T-helper 2 cell treated with Interferon-gamma antibody and Interleukin-4, amounts not matched to agents 5 μg/mL and 100 μg/mL, for 36 hours (primary cell): ENCODE data around the gene MAML1.
A peak's percentile ranks its signal among the peaks of the same experiment; 100 is the strongest.
"Not testable (repeated sequence)": the region's sequence is repeated elsewhere in the genome, so short reads cannot be mapped to it uniquely, and the experiment has no call there.

Experiments
- DNase-seq: peaks from one replicate; pipeline ENCODE4 v3.0.0; 2021; ENCODE audit warnings: low spot score
- H3K27ac Mint-ChIP-seq: one replicate; pipeline ENCODE4 v1.8.0; 2021; ENCODE audit warnings: mild to moderate bottlenecking, mixed read lengths
- H3K27me3 Mint-ChIP-seq: one replicate; pipeline ENCODE4 v1.8.0; 2021; ENCODE audit warnings: low read depth, mixed read lengths
- H3K36me3 Mint-ChIP-seq: one replicate; pipeline ENCODE4 v1.8.0; 2021; ENCODE audit warnings: low read depth, mixed read lengths
- H3K4me1 Mint-ChIP-seq: one replicate; pipeline ENCODE4 v1.8.0; 2021; ENCODE audit warnings: low read depth, mixed read lengths
- H3K4me3 Mint-ChIP-seq: one replicate; pipeline ENCODE4 v1.8.0; 2022; ENCODE audit warnings: mild to moderate bottlenecking, moderate library complexity, mixed read lengths
- H3K9me3 Mint-ChIP-seq: one replicate; pipeline ENCODE4 v1.8.0; 2021; ENCODE audit warnings: mixed read lengths

Gene MAML1

GRCh38 chr5:179724163-179724562 lies 8.5 kb upstream of the MAML1 start:
- Mint-ChIP-seq H3K4me3 (no peak overlapping the region), H3K9me3 (no peaks in the 10 kb centered on the region), H3K36me3 (peaks cover 68% of the 10 kb centered on the region), H3K27me3 (no peaks in the 10 kb centered on the region), H3K4me1 (peaks cover 5% of the 10 kb centered on the region), H3K27ac (no peak overlapping the region)
- no peak for DNase-seq

GRCh38 chr5:179727106-179727505 lies 5.5 kb upstream of the MAML1 start:
- H3K36me3 Mint-ChIP-seq = peaks cover 74% of the 10 kb centered on the region
- H3K4me1 Mint-ChIP-seq = peaks cover 16% of the 10 kb centered on the region
- no peak for DNase-seq
- peak overlapping the region; percentile 29 for H3K27ac Mint-ChIP-seq
- no peaks in the 10 kb centered on the region for H3K9me3 Mint-ChIP-seq
- H3K27me3 Mint-ChIP-seq = no peaks in the 10 kb centered on the region
- no peak overlapping the region for H3K4me3 Mint-ChIP-seq

- H3K4me3 Mint-ChIP-seq = no peak overlapping the region
Observed at GRCh38 chr5:179729303-179729702, 3.3 kb upstream of the MAML1 start.

DNA sequence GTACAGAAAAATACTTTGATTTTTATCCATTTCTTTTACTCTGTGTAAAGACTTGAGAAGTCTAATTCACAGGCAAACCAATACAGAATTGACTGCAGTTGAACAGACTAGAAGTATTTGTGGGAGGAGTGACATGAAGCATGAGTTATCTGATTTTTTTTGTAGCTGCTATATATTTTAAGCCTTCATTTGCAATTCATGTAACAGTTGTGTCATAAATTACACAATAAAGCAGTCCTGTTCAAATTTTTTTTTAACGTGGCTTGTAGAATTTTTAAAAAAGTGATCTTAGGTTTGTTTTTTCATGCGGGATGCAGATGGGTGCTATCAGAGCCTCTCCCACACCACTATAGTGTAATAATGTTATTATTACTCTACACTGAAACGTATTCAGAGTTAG lies 2.9 kb upstream of the MAML1 start:
- DNase-seq = no peak
- H3K4me3 Mint-ChIP-seq = no peak overlapping the region
- peaks cover 59% of the 10 kb centered on the region for H3K36me3 Mint-ChIP-seq
- no peaks in the 10 kb centered on the region for H3K9me3 Mint-ChIP-seq
- no peaks in the 10 kb centered on the region for H3K27me3 Mint-ChIP-seq
- peak overlapping the region; percentile 16 for H3K27ac Mint-ChIP-seq
- peaks cover 18% of the 10 kb centered on the region for H3K4me1 Mint-ChIP-seq

More at GRCh38 chr5:179729303-179729702, 3.3 kb upstream of the MAML1 start:
- no peak overlapping the region for H3K27ac Mint-ChIP-seq
- H3K9me3 Mint-ChIP-seq = no peaks in the 10 kb centered on the region
- no peaks in the 10 kb centered on the region for H3K27me3 Mint-ChIP-seq
- H3K4me1 Mint-ChIP-seq = peaks cover 16% of the 10 kb centered on the region
- DNase-seq = no peak
- H3K36me3 Mint-ChIP-seq = peaks cover 59% of the 10 kb centered on the region

- Mint-ChIP-seq H3K27ac (no peak overlapping the region), H3K4me3 (no peak overlapping the region), H3K9me3 (no peaks in the 10 kb centered on the region), H3K4me1 (peaks cover 21% of the 10 kb centered on the region), H3K27me3 (no peaks in the 10 kb centered on the region), H3K36me3 (peaks cover 60% of the 10 kb centered on the region)
- no peak for DNase-seq
Observed at GRCh38 chr5:179730356-179730755, 2.3 kb upstream of the MAML1 start.

GRCh38 chr5:179730852-179731251 lies 1.8 kb upstream of the MAML1 start:
- H3K36me3 Mint-ChIP-seq = peaks cover 61% of the 10 kb centered on the region
- no peaks in the 10 kb centered on the region for H3K27me3 Mint-ChIP-seq
- H3K9me3 Mint-ChIP-seq = no peaks in the 10 kb centered on the region
- no peak for DNase-seq
- peak overlapping the region; percentile 56 for H3K27ac Mint-ChIP-seq
- no peak overlapping the region for H3K4me3 Mint-ChIP-seq
- H3K4me1 Mint-ChIP-seq = peaks cover 21% of the 10 kb centered on the region

- H3K36me3 Mint-ChIP-seq = peaks cover 57% of the 10 kb centered on the region
- H3K27ac Mint-ChIP-seq = peak overlapping the region; percentile 90
Observed at GRCh38 chr5:179731791-179732411, 721 bp upstream of the MAML1 start.

DNA sequence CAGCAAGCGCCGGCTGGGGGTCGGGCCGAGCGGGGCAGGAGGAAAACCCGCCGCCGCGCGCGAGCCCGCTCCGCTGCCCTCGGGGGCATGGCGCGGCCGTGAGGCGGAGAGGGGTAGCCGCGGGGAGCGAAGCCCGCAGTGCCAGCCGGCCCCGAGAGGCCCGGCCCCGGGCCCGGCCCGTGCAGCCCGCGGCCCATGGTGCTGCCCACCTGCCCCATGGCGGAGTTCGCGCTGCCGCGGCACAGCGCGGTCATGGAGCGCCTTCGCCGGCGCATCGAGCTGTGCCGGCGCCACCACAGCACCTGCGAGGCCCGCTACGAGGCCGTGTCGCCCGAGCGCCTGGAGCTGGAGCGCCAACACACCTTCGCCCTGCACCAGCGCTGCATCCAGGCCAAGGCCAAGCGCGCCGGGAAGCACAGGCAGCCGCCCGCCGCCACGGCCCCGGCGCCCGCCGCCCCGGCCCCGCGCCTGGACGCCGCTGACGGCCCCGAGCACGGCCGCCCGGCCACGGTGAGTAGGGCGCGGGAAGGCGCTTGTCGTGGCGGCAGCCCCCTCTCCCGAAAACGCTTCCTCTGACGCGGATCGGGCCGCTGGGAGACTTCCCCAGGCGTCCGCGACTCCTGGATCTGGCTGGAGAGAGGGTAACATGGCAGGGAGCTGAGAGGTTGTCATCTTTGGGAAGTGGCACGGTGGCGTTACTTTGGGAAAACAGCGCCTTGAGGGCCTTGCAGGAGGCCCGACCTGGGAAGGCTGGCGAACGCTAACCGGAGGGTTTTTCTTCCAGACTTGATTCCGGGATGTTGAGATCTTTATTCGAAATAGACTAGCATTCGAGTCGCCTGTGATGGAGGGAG lies 523 bp downstream of the MAML1 start:
- Mint-ChIP-seq H3K27me3 (no peaks in the 10 kb centered on the region), H3K36me3 (peaks cover 55% of the 10 kb centered on the region), H3K4me3 (peak overlapping the region; percentile 97), H3K27ac (peak overlapping the region; percentile 90), H3K4me1 (peaks cover 29% of the 10 kb centered on the region), H3K9me3 (no peaks in the 10 kb centered on the region)
- DNase-seq = peak; percentile 32

More at GRCh38 chr5:179731791-179732411, 721 bp upstream of the MAML1 start:
- Mint-ChIP-seq H3K9me3 (no peaks in the 10 kb centered on the region), H3K27me3 (no peaks in the 10 kb centered on the region), H3K4me3 (peak overlapping the region; percentile 75), H3K4me1 (peaks cover 23% of the 10 kb centered on the region)
- DNase-seq = no peak

DNA sequence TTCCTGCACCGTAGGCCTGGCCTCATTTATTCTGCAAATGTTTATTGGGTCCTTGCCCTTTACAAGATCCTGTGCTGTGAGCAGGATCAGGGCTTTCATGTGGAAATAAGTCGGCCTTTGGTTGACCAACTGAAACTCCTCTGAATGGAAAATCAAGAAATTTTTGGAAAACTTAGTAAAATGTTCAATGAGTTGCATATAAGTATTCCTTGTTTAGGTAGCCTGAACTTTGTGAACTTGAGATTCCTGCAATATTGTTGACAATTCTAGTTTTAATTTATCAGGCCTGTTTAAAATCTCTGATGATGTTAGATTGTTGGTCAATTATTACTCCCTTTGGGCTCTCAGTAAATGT lies 1.1 kb downstream of the MAML1 start:
- Mint-ChIP-seq H3K4me3 (peak overlapping the region; percentile 97), H3K27me3 (no peaks in the 10 kb centered on the region), H3K9me3 (no peaks in the 10 kb centered on the region), H3K27ac (peak overlapping the region; percentile 88), H3K36me3 (peaks cover 57% of the 10 kb centered on the region), H3K4me1 (peaks cover 34% of the 10 kb centered on the region)
- no peak for DNase-seq

DNA sequence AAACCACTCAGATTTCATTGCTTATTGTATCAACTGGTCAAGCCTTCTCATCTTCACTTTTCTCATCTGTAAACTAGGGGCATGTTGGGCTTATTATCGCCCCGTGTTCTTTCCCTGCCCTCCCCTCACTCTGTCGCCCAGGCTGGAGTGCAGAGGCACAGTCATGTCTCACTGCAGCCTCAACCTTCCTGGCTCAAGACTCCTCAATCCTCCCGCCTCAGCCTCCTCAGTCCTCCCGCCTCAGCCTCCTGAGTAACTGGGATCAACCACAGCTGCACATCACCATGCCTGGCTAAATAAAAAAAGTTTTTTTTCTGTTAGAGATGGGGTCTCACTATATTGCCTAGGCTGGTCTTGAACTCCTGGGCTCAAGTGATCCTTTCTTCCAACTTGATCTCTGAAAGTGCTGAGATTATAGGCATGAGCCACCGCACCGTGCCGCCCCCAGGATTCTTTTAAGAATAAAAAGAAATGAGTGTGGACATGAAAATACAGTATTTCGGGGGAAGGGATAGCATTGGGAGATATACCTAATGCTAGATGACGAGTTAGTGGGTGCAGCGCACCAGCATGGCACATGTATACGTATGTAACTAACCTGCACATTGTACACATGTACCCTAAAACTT lies 2.0 kb downstream of the MAML1 start:
- no peak for DNase-seq
- Mint-ChIP-seq H3K4me1 (peaks cover 38% of the 10 kb centered on the region), H3K36me3 (peaks cover 56% of the 10 kb centered on the region), H3K9me3 (no peaks in the 10 kb centered on the region), H3K4me3 (peak overlapping the region; percentile 97), H3K27me3 (no peaks in the 10 kb centered on the region), H3K27ac (peak overlapping the region; percentile 88)

GRCh38 chr5:179738742-179739141 lies 6.1 kb downstream of the MAML1 start:
- H3K36me3 Mint-ChIP-seq = peaks cover 44% of the 10 kb centered on the region
- peak overlapping the region; percentile 45 for H3K27ac Mint-ChIP-seq
- no peak for DNase-seq
- H3K9me3 Mint-ChIP-seq = no peaks in the 10 kb centered on the region
- H3K4me1 Mint-ChIP-seq = peaks cover 28% of the 10 kb centered on the region
- H3K4me3 Mint-ChIP-seq = no peak overlapping the region
- no peaks in the 10 kb centered on the region for H3K27me3 Mint-ChIP-seq

DNA sequence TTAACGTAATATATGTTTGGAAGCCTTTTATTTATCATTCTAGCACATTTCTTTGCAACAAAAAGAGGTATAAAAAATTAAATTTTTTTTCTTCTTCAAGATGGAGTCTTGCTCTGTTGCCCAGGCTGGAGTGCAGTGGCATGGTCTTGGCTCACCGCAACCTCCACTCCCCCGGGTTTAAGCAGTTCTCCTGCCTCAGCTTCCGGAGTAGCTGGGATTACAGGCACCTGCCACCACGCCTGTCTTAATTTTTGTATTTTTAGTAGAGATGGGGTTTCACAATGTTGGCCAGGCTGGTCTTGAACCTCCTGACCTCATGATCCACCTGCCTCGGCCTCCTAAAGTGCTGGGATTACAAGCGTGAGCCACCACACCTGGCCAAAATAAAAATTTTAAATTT lies 11.5 kb downstream of the MAML1 start:
- not testable (repeated sequence) for H3K27ac Mint-ChIP-seq, H3K4me3 Mint-ChIP-seq, H3K9me3 Mint-ChIP-seq, DNase-seq, H3K27me3 Mint-ChIP-seq, H3K4me1 Mint-ChIP-seq
- peaks cover 25% of the 10 kb centered on the region for H3K36me3 Mint-ChIP-seq

DNA sequence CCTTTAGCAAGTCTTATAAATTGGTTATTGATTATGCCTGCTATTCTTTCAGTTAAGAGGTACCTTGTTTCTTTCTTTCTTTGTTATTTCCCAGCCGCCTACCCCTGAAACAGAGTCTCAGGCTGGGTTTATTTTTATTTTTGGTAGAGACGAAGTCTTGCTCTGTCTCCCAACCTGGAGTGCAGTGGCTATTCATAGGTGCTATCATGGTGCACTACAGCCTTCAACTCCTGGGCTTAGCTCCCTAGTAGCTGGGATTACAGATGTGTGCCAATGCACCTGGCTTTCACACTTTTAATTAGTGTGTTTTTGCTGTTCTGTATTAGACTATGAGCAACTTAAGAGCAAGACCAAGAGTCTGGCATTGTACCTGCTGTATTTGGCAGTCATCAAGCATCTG lies 14.2 kb downstream of the MAML1 start:
- Mint-ChIP-seq H3K9me3 (no peaks in the 10 kb centered on the region), H3K36me3 (peaks cover 24% of the 10 kb centered on the region), H3K4me3 (no peak overlapping the region), H3K27ac (no peak overlapping the region), H3K4me1 (peaks cover 7% of the 10 kb centered on the region), H3K27me3 (no peaks in the 10 kb centered on the region)
- no peak for DNase-seq

DNA sequence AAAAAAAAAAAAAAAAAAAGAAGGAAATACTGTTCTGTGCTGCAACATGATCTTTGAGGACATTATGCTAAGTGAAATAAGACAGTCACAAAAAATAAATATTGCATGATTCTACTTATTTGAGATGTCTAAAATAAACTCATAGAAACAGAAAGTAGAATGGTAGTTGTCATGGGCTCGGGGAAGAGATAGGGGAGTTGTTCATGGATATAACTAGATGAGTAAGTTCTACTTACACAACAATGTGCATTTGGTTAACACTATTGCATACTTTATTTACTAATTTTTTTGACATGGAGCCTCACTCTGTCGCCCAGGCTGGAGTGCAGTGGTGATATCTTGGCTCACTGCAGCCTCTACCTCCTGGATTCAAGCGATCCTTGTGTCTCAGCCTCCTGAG lies 15.2 kb downstream of the MAML1 start:
- no peak overlapping the region for H3K4me3 Mint-ChIP-seq
- no peak overlapping the region for H3K27ac Mint-ChIP-seq

More for the DNA sequence above, 15.2 kb downstream of the MAML1 start:
- Mint-ChIP-seq H3K36me3 (peaks cover 24% of the 10 kb centered on the region), H3K9me3 (no peaks in the 10 kb centered on the region), H3K27me3 (no peaks in the 10 kb centered on the region), H3K4me1 (peaks cover 7% of the 10 kb centered on the region)
- DNase-seq = no peak
